Neutrophil (primary cell): ENCODE data around the gene PNMA6E.

Experiments
- H3K27ac ChIP-seq: fragments of 200-600 bp; sonication (generic); 2 replicates; pipeline ENCODE4 v1.5.1; 2016; ENCODE audit warnings: mild to moderate bottlenecking, moderate library complexity
- H3K27me3 ChIP-seq: fragments of 200-600 bp; sonication (generic); 2 replicates; pipeline ENCODE4 v1.6.0; 2016; ENCODE audit warnings: mild to moderate bottlenecking
- H3K36me3 ChIP-seq: fragments of 200-600 bp; sonication (generic); 2 replicates; pipeline ENCODE4 v1.5.1; 2017
- H3K4me1 ChIP-seq, 2 experiments: fragments of 200-600 bp in 1 of 2; sonication (generic) in 1 of 2; 1 replicate in 1 of 2; 2 replicates in 1 of 2; pipeline versions ENCODE4 v1.5.1 to v1.6.1; 2013 to 2016; ENCODE audit warnings: low read depth in 1 of 2, low read length in 1 of 2, mild to moderate bottlenecking in 1 of 2, moderate library complexity in 1 of 2; ENCODE audit not compliant: control insufficient read depth in 1 of 2, insufficient read depth in 1 of 2
- H3K4me3 ChIP-seq, 2 experiments: fragments of 200-600 bp in 1 of 2; sonication (generic) in 1 of 2; 1 replicate in 1 of 2; 2 replicates in 1 of 2; pipeline ENCODE4 v1.5.1; 2013 to 2016; ENCODE audit warnings: low read depth in 1 of 2, low read length in 1 of 2, mild to moderate bottlenecking in 1 of 2, moderate library complexity in 1 of 2
- H3K9me3 ChIP-seq: fragments of 200-600 bp; sonication (generic); 2 replicates; pipeline ENCODE4 v1.5.1; 2016
- CTCF ChIP-seq: fragments of 200-600 bp; sonication (generic); IDR thresholded peaks from 2 replicates; pipeline ENCODE4 v1.5.1; 2016; ENCODE audit warnings: antibody characterized with exemption

PNMA6E gene

GRCh38 chrX:153444333-153445011 is 43.3 kb upstream of the PNMA6E start:
- H3K4me3 ChIP-seq: no peak overlapping the region
- H3K9me3 ChIP-seq: no peaks in the 10 kb centered on the region
- H3K27me3 ChIP-seq: no peaks in the 10 kb centered on the region
- H3K27ac ChIP-seq: no peak overlapping the region
- no peak for TF ChIP-seq CTCF
- no peaks in the 10 kb centered on the region for H3K4me1 ChIP-seq
- no peaks in the 10 kb centered on the region for H3K36me3 ChIP-seq

- Histone ChIP-seq H3K27me3 (no peaks in the 10 kb centered on the region), H3K27ac (no peak overlapping the region), H3K4me3 (no peak overlapping the region), H3K4me1 (no peaks in the 10 kb centered on the region), H3K36me3 (no peaks in the 10 kb centered on the region), H3K9me3 (no peaks in the 10 kb centered on the region)
- TF ChIP-seq CTCF: no peak
These were observed 42.6 kb upstream of the PNMA6E start for GRCh38 chrX:153443476-153444332.

- TF ChIP-seq CTCF: no peak
- Histone ChIP-seq H3K4me3 (no peak overlapping the region), H3K36me3 (no peaks in the 10 kb centered on the region), H3K9me3 (no peaks in the 10 kb centered on the region), H3K27ac (no peak overlapping the region), H3K4me1 (no peaks in the 10 kb centered on the region), H3K27me3 (no peaks in the 10 kb centered on the region)
These were observed 41.3 kb upstream of the PNMA6E start for GRCh38 chrX:153442463-153442862.

- H3K9me3 ChIP-seq: no peaks in the 10 kb centered on the region
- no peak for TF ChIP-seq CTCF
- H3K4me1 ChIP-seq: no peaks in the 10 kb centered on the region
- H3K27ac ChIP-seq: no peak overlapping the region
- H3K4me3 ChIP-seq: no peak overlapping the region
- H3K27me3 ChIP-seq: no peaks in the 10 kb centered on the region
- no peaks in the 10 kb centered on the region for H3K36me3 ChIP-seq
These were observed 40.8 kb upstream of the PNMA6E start for GRCh38 chrX:153441981-153442380.

- TF ChIP-seq CTCF: no peak
- Histone ChIP-seq H3K36me3 (no peaks in the 10 kb centered on the region), H3K4me3 (no peak overlapping the region), H3K27me3 (no peaks in the 10 kb centered on the region), H3K4me1 (no peaks in the 10 kb centered on the region), H3K27ac (no peak overlapping the region), H3K9me3 (no peaks in the 10 kb centered on the region)
These were observed 40.1 kb upstream of the PNMA6E start for GRCh38 chrX:153441296-153441695.
